IMR-90 (cell line): Measurements from ENCODE around the gene CGB7. TPM values are rescaled to one million over a fixed set of nuclear protein-coding genes. Genes with fewer than 3 reads are reported as not detected.

Source experiments
- ATAC-seq: fragments of 200-7000 bp; cut with Tn5 transposase; 2 replicates; pipeline ENCODE4 v1.9.1; 2020; ENCODE audit warnings: low read depth, mild to moderate bottlenecking, moderate library complexity
- BruUV-seq: library from RNA; stranded (reverse); fragments of 400-500 nt; replicated peaks from 2 replicates; lab custom pipeline; 2021; lab: Mats Ljungman, UMichigan
- CTCF ChIA-PET: fragments of 300-600 bp; formaldehyde crosslinking; extraction: SDS; loops from one replicate; lab custom pipeline; 2021; ENCODE audit warnings: antibody characterized with exemption; lab: Yijun Ruan, JAX
- POLR2A ChIA-PET: fragments of 300-600 bp; sonication (Branson Sonifier 250); formaldehyde crosslinking; loops from one replicate; lab custom pipeline; 2022; ENCODE audit warnings: antibody characterized with exemption; ENCODE audit not compliant: unreplicated experiment; lab: Charles Lee
- DNase-seq: peaks from one replicate; pipeline ENCODE4 v3.0.0; 2013
- H2AFZ ChIP-seq: replicated peaks from 2 replicates; pipeline ENCODE3; 2013; ENCODE audit warnings: low read length, mild to moderate bottlenecking; ENCODE audit not compliant: poor library complexity
- H2AK5ac ChIP-seq: 2 replicates; pipeline ENCODE4 v1.6.1; 2013; ENCODE audit warnings: low read depth, low read length, inconsistent platforms
- H2AK9ac ChIP-seq: replicated peaks from 2 replicates; pipeline ENCODE3; 2013; ENCODE audit warnings: mild to moderate bottlenecking, low read depth, low read length, moderate library complexity; ENCODE audit not compliant: poor library complexity
- H2BK120ac ChIP-seq: 2 replicates; pipeline ENCODE4 v1.6.1; 2013; ENCODE audit warnings: low read depth, low read length, inconsistent platforms
- H2BK15ac ChIP-seq: 3 replicates; pipeline ENCODE4 v1.6.1; 2013; ENCODE audit warnings: low read depth, low read length, inconsistent platforms
- H2BK20ac ChIP-seq: 2 replicates; pipeline ENCODE4 v1.6.1; 2013; ENCODE audit warnings: low read depth, mild to moderate bottlenecking, inconsistent platforms, low read length, moderate library complexity
- H2BK5ac ChIP-seq: 2 replicates; pipeline ENCODE4 v1.6.1; 2013; ENCODE audit warnings: mild to moderate bottlenecking, low read depth, low read length, inconsistent platforms; ENCODE audit not compliant: poor library complexity, severe bottlenecking
- H3K14ac ChIP-seq: replicated peaks from 2 replicates; pipeline ENCODE4 v1.6.1; 2013; ENCODE audit warnings: low read depth, low read length, inconsistent platforms
- H3K18ac ChIP-seq: 2 replicates; pipeline ENCODE4 v1.6.1; 2013; ENCODE audit warnings: low read depth, low read length, control low read depth
- H3K23ac ChIP-seq: 2 replicates; pipeline ENCODE4 v1.6.1; 2013; ENCODE audit warnings: low read depth, low read length, inconsistent platforms
- H3K27ac ChIP-seq: 2 replicates; pipeline ENCODE4 v1.5.1; 2013; ENCODE audit warnings: mild to moderate bottlenecking, control low read depth, low read length; ENCODE audit not compliant: insufficient read depth
- H3K27me3 ChIP-seq: 2 replicates; pipeline ENCODE4 v1.6.1; 2013; ENCODE audit warnings: low read length; ENCODE audit not compliant: control insufficient read depth, insufficient read depth
- H3K36me3 ChIP-seq: 2 replicates; pipeline ENCODE4 v1.6.1; 2013; ENCODE audit warnings: low read length, mixed read lengths; ENCODE audit not compliant: control insufficient read depth, insufficient read depth
- H3K4ac ChIP-seq: 2 replicates; pipeline ENCODE4 v1.6.1; 2013; ENCODE audit warnings: low read depth, low read length, inconsistent platforms
- H3K4me1 ChIP-seq: 2 replicates; pipeline ENCODE4 v1.6.1; 2013; ENCODE audit warnings: low read length, mixed read lengths; ENCODE audit not compliant: control insufficient read depth, insufficient read depth
- H3K4me2 ChIP-seq: 2 replicates; pipeline ENCODE4 v1.6.1; 2013; ENCODE audit warnings: low read depth, mild to moderate bottlenecking, control low read depth, low read length, moderate library complexity
- H3K4me3 ChIP-seq: 2 replicates; pipeline ENCODE4 v1.5.1; 2013; ENCODE audit warnings: low read depth, mild to moderate bottlenecking, control low read depth, low read length, moderate library complexity; ENCODE audit not compliant: insufficient read depth
- H3K56ac ChIP-seq: 2 replicates; pipeline ENCODE4 v1.6.1; 2013; ENCODE audit warnings: low read length, inconsistent platforms; ENCODE audit not compliant: insufficient read depth; ENCODE audit errors: extremely low read depth
- H3K79me1 ChIP-seq, 2 experiments: 2 replicates each; pipeline ENCODE4 v1.6.1; 2013; ENCODE audit warnings: low read length in 2 of 2, inconsistent platforms in 1 of 2, low read depth in 1 of 2
- H3K9ac ChIP-seq: 2 replicates; pipeline ENCODE4 v1.6.1; 2013; ENCODE audit warnings: low read depth, low read length, control low read depth
- H3K9me1 ChIP-seq: 2 replicates; pipeline ENCODE4 v1.6.1; 2013; ENCODE audit warnings: low read length, inconsistent platforms; ENCODE audit not compliant: insufficient read depth
- H3K9me3 ChIP-seq: 2 replicates; pipeline ENCODE4 v1.6.1; 2013; ENCODE audit warnings: low read length; ENCODE audit not compliant: control insufficient read depth, insufficient read depth
- H4K20me1 ChIP-seq: 2 replicates; pipeline ENCODE4 v1.6.1; 2013; ENCODE audit warnings: low read length, inconsistent platforms; ENCODE audit not compliant: insufficient read depth
- H4K5ac ChIP-seq: 2 replicates; pipeline ENCODE4 v1.6.1; 2013; ENCODE audit warnings: mild to moderate bottlenecking, low read depth, low read length, control low read depth
- H4K8ac ChIP-seq, 2 experiments: 2 replicates each; pipeline ENCODE4 v1.6.1; 2013; ENCODE audit warnings: low read depth in 2 of 2, low read length in 2 of 2, control low read depth in 1 of 2, inconsistent platforms in 1 of 2
- H4K91ac ChIP-seq: 2 replicates; pipeline ENCODE4 v1.6.1; 2013; ENCODE audit warnings: low read depth, low read length, inconsistent platforms; ENCODE audit not compliant: insufficient read depth
- BHLHE40 ChIP-seq: fragments of 150-350 bp; IDR thresholded peaks from 2 replicates; pipeline ENCODE4 v1.6.1; 2016; ENCODE audit warnings: mild to moderate bottlenecking, low read depth, low read length
- CEBPB ChIP-seq: IDR thresholded peaks from 2 replicates; pipeline ENCODE4 v1.6.1; 2012; ENCODE audit warnings: low read depth, low read length, improper control_type of control experiment
- CHD1 ChIP-seq: IDR thresholded peaks from 2 replicates; pipeline ENCODE4 v1.6.1; 2012; ENCODE audit warnings: low read depth, low read length, improper control_type of control experiment
- CTCF ChIP-seq: conservative IDR thresholded peaks from 2 replicates; pipeline ENCODE4 v1.5.1; 2012; ENCODE audit warnings: mild to moderate bottlenecking, low read depth, low read length, improper control_type of control experiment
- ELK1 ChIP-seq: fragments of 150-350 bp; IDR thresholded peaks from 2 replicates; pipeline ENCODE4 v1.6.1; 2016; ENCODE audit warnings: low read depth, mild to moderate bottlenecking, low read length, moderate library complexity, borderline replicate concordance
- FOS ChIP-seq: fragments of 150-350 bp; IDR thresholded peaks from 2 replicates; pipeline ENCODE4 v1.6.1; 2016; ENCODE audit warnings: low read depth, low read length
- MAFK ChIP-seq: IDR thresholded peaks from 2 replicates; pipeline ENCODE4 v1.6.1; 2012; ENCODE audit warnings: low read depth, low read length, improper control_type of control experiment
- MAZ ChIP-seq: IDR thresholded peaks from 2 replicates; pipeline ENCODE4 v1.6.1; 2012; ENCODE audit warnings: low read depth, mild to moderate bottlenecking, low read length, improper control_type of control experiment, moderate library complexity, borderline replicate concordance
- MXI1 ChIP-seq: IDR thresholded peaks from 2 replicates; pipeline ENCODE4 v1.6.1; 2012; ENCODE audit warnings: low read depth, mild to moderate bottlenecking, low read length, moderate library complexity, borderline replicate concordance
- NFE2L2 ChIP-seq: fragments of 150-350 bp; IDR thresholded peaks from 2 replicates; pipeline ENCODE4 v1.6.1; 2016; ENCODE audit warnings: low read depth, mild to moderate bottlenecking, low read length
- POLR2A ChIP-seq: IDR thresholded peaks from 2 replicates; pipeline ENCODE4 v1.6.1; 2012; ENCODE audit warnings: mild to moderate bottlenecking, low read depth, low read length
- RCOR1 ChIP-seq: IDR thresholded peaks from 2 replicates; pipeline ENCODE4 v1.6.1; 2012; ENCODE audit warnings: mild to moderate bottlenecking, low read length, improper control_type of control experiment; ENCODE audit not compliant: insufficient replicate concordance
- RFX5 ChIP-seq: IDR thresholded peaks from 2 replicates; pipeline ENCODE4 v1.8.0; 2012; ENCODE audit warnings: low read depth, mild to moderate bottlenecking, low read length, moderate library complexity
- SMC3 ChIP-seq: fragments of 150-350 bp; IDR thresholded peaks from 2 replicates; pipeline ENCODE4 v1.6.1; 2016; ENCODE audit warnings: low read depth, mild to moderate bottlenecking, antibody characterized with exemption, low read length, moderate library complexity
- USF2 ChIP-seq: fragments of 150-350 bp; IDR thresholded peaks from 2 replicates; pipeline ENCODE4 v1.6.1; 2017; ENCODE audit warnings: mild to moderate bottlenecking, antibody characterized with exemption, low read length, low read depth
- WGBS, 2 experiments: methylation state at CpG; one replicate each; pipeline versions ENCODE4 v1.1.5 to v1.1.7; 2013; ENCODE audit warnings: missing lambda C conversion rate in 2 of 2; ENCODE audit not compliant: insufficient read length in 1 of 2; ENCODE audit errors: extremely low coverage in 2 of 2; 5-methylcytosine and 5-hydroxymethylcytosine counted together
- dilution Hi-C: fragments of 300-500 bp; cut with HindIII; formaldehyde crosslinking; loops from one replicate; pipeline ENCODE4 v1.14.3; 2018; ENCODE audit warnings: low sequenced_read_pairs; ENCODE audit not compliant: unreplicated experiment
- in situ Hi-C: fragments of 300-500 bp; cut with MboI; formaldehyde crosslinking; loops from 3 replicates; pipeline ENCODE4 v1.14.3; 2019; ENCODE audit warnings: low sequenced_read_pairs, inconsistent platforms, mixed read lengths
- intact Hi-C: fragments of 100-400 bp; cut with micrococcal nuclease; formaldehyde crosslinking; loops from 2 replicates; pipeline ENCODE4 v1.10.0; 2022
- polyA plus RNA-seq, 3 experiments: library from polyadenylated mRNA; depleted of rRNA; stranded (reverse); fragments of >200 nt; gene quantifications; 2 replicates each; pipeline ENCODE4 v1.2.3, GENCODE V29; 2012; ENCODE audit warnings: low replicate concordance in 1 of 3
- total RNA-seq: library from RNA; depleted of rRNA; stranded (reverse); fragments of >200 nt; gene quantifications from 2 replicates; pipeline ENCODE4 v1.2.3, GENCODE V29; 2012

The CGB7 gene
- total and polyA plus RNA-seq, 2 of the 4 experiments (the other 2 are of a cell fraction) = 1.7 TPM; not detected in 1

GRCh38 chr19:49092686-49093085 is 35.1 kb upstream of the CGB7 start:
- Histone ChIP-seq H2AFZ (no peak overlapping the region), H3K4ac (no peak overlapping the region), H3K56ac (no peak overlapping the region), H2BK120ac (no peak overlapping the region), H3K79me1 (peaks cover 34 to 62% of the 10 kb centered on the region in 2 experiments), H4K5ac (no peak overlapping the region), H2BK5ac (no peak overlapping the region), H3K14ac (no peak overlapping the region), H3K9me3 (no peaks in the 10 kb centered on the region), H4K20me1 (peaks cover 77% of the 10 kb centered on the region), H3K4me1 (no peaks in the 10 kb centered on the region), H3K23ac (no peak overlapping the region), H4K91ac (no peak overlapping the region), H2BK15ac (no peak overlapping the region), H2BK20ac (no peak overlapping the region), H3K18ac (no peak overlapping the region), H4K8ac (no peak overlapping the region), H3K9me1 (no peaks in the 10 kb centered on the region), H3K9ac (no peak overlapping the region), H3K27ac (no peak overlapping the region), H2AK5ac (no peak overlapping the region), H3K36me3 (peaks cover 69% of the 10 kb centered on the region), H3K4me3 (no peak overlapping the region), H3K27me3 (no peaks in the 10 kb centered on the region), H2AK9ac (no peak overlapping the region), H3K4me2 (no peak overlapping the region)
- DNase-seq = no peak
- BruUV-seq = no TSS peak
- intact Hi-C loops = no loop called here
- WGBS, 2 experiments = 100% methylated on average over 5 of the region's 6 CpGs; no CpG with 5 or more reads in 1 of the 2 experiments
- ChIA-PET POLR2A (no interaction called here), CTCF (no interaction called here)
- no peak for TF ChIP-seq CTCF
- TF ChIP-seq USF2 = no peak
- no peak for TF ChIP-seq POLR2A
- no peak for TF ChIP-seq CEBPB
- no peak for TF ChIP-seq FOS
- TF ChIP-seq BHLHE40 = no peak
- no peak for TF ChIP-seq MAFK
- TF ChIP-seq NFE2L2 = no peak
- TF ChIP-seq MXI1 = no peak
- TF ChIP-seq MAZ = no peak
- no peak for TF ChIP-seq RCOR1
- TF ChIP-seq CHD1 = no peak
- no peak for TF ChIP-seq SMC3
- no peak for TF ChIP-seq ELK1
- no peak for TF ChIP-seq RFX5
- no peak for ATAC-seq
- in situ Hi-C loops = no loop called here
- dilution Hi-C loops = no loop called here
